ENCODE data around the gene CNTNAP3. TPM values are rescaled to one million over a fixed set of nuclear protein-coding genes. Genes with fewer than 3 reads are reported as not detected.
"Not testable (repeated sequence)": the region's sequence is repeated elsewhere in the genome, so short reads cannot be mapped to it uniquely, and the experiment has no call there.

CNTNAP3 gene
- total RNA-seq, 1 experiment from 2014 or later = 6.3 TPM

GRCh38 chr9:39082574-39082973, 205.4 kb downstream of the CNTNAP3 start:
- H3K27me3 Mint-ChIP-seq (ENCODE audit: unreplicated experiment); CTCF ChIA-PET; BruUV-seq (replicated peaks); H3K27ac Mint-ChIP-seq (ENCODE audit: unreplicated experiment); intact Hi-C loops (cut with micrococcal nuclease; ENCODE audit: unreplicated experiment); H3K4me1 Mint-ChIP-seq (ENCODE audit: low read depth, unreplicated experiment); H3K4me3 Mint-ChIP-seq (ENCODE audit: low read depth, unreplicated experiment); H3K36me3 Mint-ChIP-seq (ENCODE audit: insufficient read depth, unreplicated experiment); H3K9me3 Mint-ChIP-seq (ENCODE audit: low read depth, unreplicated experiment); DNase-seq: not testable (repeated sequence)

GRCh38 chr9:39080081-39080480, 207.9 kb downstream of the CNTNAP3 start:
- H3K36me3 Mint-ChIP-seq (ENCODE audit: insufficient read depth, unreplicated experiment); CTCF ChIA-PET; H3K4me1 Mint-ChIP-seq (ENCODE audit: low read depth, unreplicated experiment); intact Hi-C loops (cut with micrococcal nuclease; ENCODE audit: unreplicated experiment); H3K4me3 Mint-ChIP-seq (ENCODE audit: low read depth, unreplicated experiment); DNase-seq; BruUV-seq (replicated peaks); H3K27ac Mint-ChIP-seq (ENCODE audit: unreplicated experiment); H3K9me3 Mint-ChIP-seq (ENCODE audit: low read depth, unreplicated experiment); H3K27me3 Mint-ChIP-seq (ENCODE audit: unreplicated experiment): not testable (repeated sequence)

GRCh38 chr9:39078621-39079256, 209.2 kb downstream of the CNTNAP3 start:
- H3K9me3 Mint-ChIP-seq (ENCODE audit: low read depth, unreplicated experiment); intact Hi-C loops (cut with micrococcal nuclease; ENCODE audit: unreplicated experiment); CTCF ChIA-PET; H3K4me3 Mint-ChIP-seq (ENCODE audit: low read depth, unreplicated experiment); H3K36me3 Mint-ChIP-seq (ENCODE audit: insufficient read depth, unreplicated experiment); H3K27me3 Mint-ChIP-seq (ENCODE audit: unreplicated experiment); H3K27ac Mint-ChIP-seq (ENCODE audit: unreplicated experiment); BruUV-seq (replicated peaks); H3K4me1 Mint-ChIP-seq (ENCODE audit: low read depth, unreplicated experiment): not testable (repeated sequence)
- TF ChIP-seq CTCF (IDR thresholded peaks at IDR 0.05; ENCODE audit: unreplicated experiment) = peak; percentile 62
- DNase-seq = peak; percentile 75

GRCh38 chr9:39073537-39073936, 214.4 kb downstream of the CNTNAP3 start:
- H3K4me3 Mint-ChIP-seq (ENCODE audit: low read depth, unreplicated experiment); H3K9me3 Mint-ChIP-seq (ENCODE audit: low read depth, unreplicated experiment); H3K27me3 Mint-ChIP-seq (ENCODE audit: unreplicated experiment); H3K27ac Mint-ChIP-seq (ENCODE audit: unreplicated experiment); CTCF ChIA-PET; DNase-seq; H3K4me1 Mint-ChIP-seq (ENCODE audit: low read depth, unreplicated experiment); H3K36me3 Mint-ChIP-seq (ENCODE audit: insufficient read depth, unreplicated experiment); BruUV-seq (replicated peaks); intact Hi-C loops (cut with micrococcal nuclease; ENCODE audit: unreplicated experiment): not testable (repeated sequence)

GRCh38 chr9:39067683-39068082, 220.3 kb downstream of the CNTNAP3 start:
- H3K27ac Mint-ChIP-seq (ENCODE audit: unreplicated experiment); DNase-seq; H3K4me1 Mint-ChIP-seq (ENCODE audit: low read depth, unreplicated experiment); CTCF ChIA-PET; BruUV-seq (replicated peaks); H3K36me3 Mint-ChIP-seq (ENCODE audit: insufficient read depth, unreplicated experiment); H3K27me3 Mint-ChIP-seq (ENCODE audit: unreplicated experiment); intact Hi-C loops (cut with micrococcal nuclease; ENCODE audit: unreplicated experiment); H3K9me3 Mint-ChIP-seq (ENCODE audit: low read depth, unreplicated experiment); H3K4me3 Mint-ChIP-seq (ENCODE audit: low read depth, unreplicated experiment): not testable (repeated sequence)

GRCh38 chr9:39062966-39063365, 225.0 kb downstream of the CNTNAP3 start:
- H3K36me3 Mint-ChIP-seq (ENCODE audit: insufficient read depth, unreplicated experiment); H3K27ac Mint-ChIP-seq (ENCODE audit: unreplicated experiment); DNase-seq; H3K9me3 Mint-ChIP-seq (ENCODE audit: low read depth, unreplicated experiment); H3K4me3 Mint-ChIP-seq (ENCODE audit: low read depth, unreplicated experiment); CTCF ChIA-PET; intact Hi-C loops (cut with micrococcal nuclease; ENCODE audit: unreplicated experiment); H3K27me3 Mint-ChIP-seq (ENCODE audit: unreplicated experiment); H3K4me1 Mint-ChIP-seq (ENCODE audit: low read depth, unreplicated experiment); BruUV-seq (replicated peaks): not testable (repeated sequence)

GRCh38 chr9:39054453-39054852, 233.5 kb downstream of the CNTNAP3 start:
- intact Hi-C loops (cut with micrococcal nuclease; ENCODE audit: unreplicated experiment); H3K9me3 Mint-ChIP-seq (ENCODE audit: low read depth, unreplicated experiment); BruUV-seq (replicated peaks); H3K4me1 Mint-ChIP-seq (ENCODE audit: low read depth, unreplicated experiment); H3K27me3 Mint-ChIP-seq (ENCODE audit: unreplicated experiment); H3K4me3 Mint-ChIP-seq (ENCODE audit: low read depth, unreplicated experiment); DNase-seq; H3K36me3 Mint-ChIP-seq (ENCODE audit: insufficient read depth, unreplicated experiment); H3K27ac Mint-ChIP-seq (ENCODE audit: unreplicated experiment); CTCF ChIA-PET: not testable (repeated sequence)

GRCh38 chr9:39046833-39047232, 241.1 kb downstream of the CNTNAP3 start:
- H3K27me3 Mint-ChIP-seq (ENCODE audit: unreplicated experiment); H3K9me3 Mint-ChIP-seq (ENCODE audit: low read depth, unreplicated experiment); DNase-seq; CTCF ChIA-PET; H3K4me3 Mint-ChIP-seq (ENCODE audit: low read depth, unreplicated experiment); H3K36me3 Mint-ChIP-seq (ENCODE audit: insufficient read depth, unreplicated experiment); intact Hi-C loops (cut with micrococcal nuclease; ENCODE audit: unreplicated experiment); H3K4me1 Mint-ChIP-seq (ENCODE audit: low read depth, unreplicated experiment); BruUV-seq (replicated peaks); H3K27ac Mint-ChIP-seq (ENCODE audit: unreplicated experiment): not testable (repeated sequence)

- H3K36me3 Mint-ChIP-seq (ENCODE audit: insufficient read depth, unreplicated experiment); H3K27me3 Mint-ChIP-seq (ENCODE audit: unreplicated experiment); H3K27ac Mint-ChIP-seq (ENCODE audit: unreplicated experiment); CTCF ChIA-PET; BruUV-seq (replicated peaks); DNase-seq; H3K9me3 Mint-ChIP-seq (ENCODE audit: low read depth, unreplicated experiment); H3K4me3 Mint-ChIP-seq (ENCODE audit: low read depth, unreplicated experiment); intact Hi-C loops (cut with micrococcal nuclease; ENCODE audit: unreplicated experiment); H3K4me1 Mint-ChIP-seq (ENCODE audit: low read depth, unreplicated experiment): not testable (repeated sequence)
These were observed 245.6 kb downstream of the CNTNAP3 start for GRCh38 chr9:39042352-39042803.

GRCh38 chr9:39041774-39042173, 246.2 kb downstream of the CNTNAP3 start:
- intact Hi-C loops (cut with micrococcal nuclease; ENCODE audit: unreplicated experiment); H3K36me3 Mint-ChIP-seq (ENCODE audit: insufficient read depth, unreplicated experiment); BruUV-seq (replicated peaks); H3K4me3 Mint-ChIP-seq (ENCODE audit: low read depth, unreplicated experiment); H3K4me1 Mint-ChIP-seq (ENCODE audit: low read depth, unreplicated experiment); H3K27ac Mint-ChIP-seq (ENCODE audit: unreplicated experiment); H3K9me3 Mint-ChIP-seq (ENCODE audit: low read depth, unreplicated experiment); H3K27me3 Mint-ChIP-seq (ENCODE audit: unreplicated experiment); DNase-seq; CTCF ChIA-PET: not testable (repeated sequence)

All from Calu3 (cell line).